Measurements from ENCODE around the gene COL5A3.
A peak's percentile ranks its signal among the peaks of the same experiment; 100 is the strongest.

DNA sequence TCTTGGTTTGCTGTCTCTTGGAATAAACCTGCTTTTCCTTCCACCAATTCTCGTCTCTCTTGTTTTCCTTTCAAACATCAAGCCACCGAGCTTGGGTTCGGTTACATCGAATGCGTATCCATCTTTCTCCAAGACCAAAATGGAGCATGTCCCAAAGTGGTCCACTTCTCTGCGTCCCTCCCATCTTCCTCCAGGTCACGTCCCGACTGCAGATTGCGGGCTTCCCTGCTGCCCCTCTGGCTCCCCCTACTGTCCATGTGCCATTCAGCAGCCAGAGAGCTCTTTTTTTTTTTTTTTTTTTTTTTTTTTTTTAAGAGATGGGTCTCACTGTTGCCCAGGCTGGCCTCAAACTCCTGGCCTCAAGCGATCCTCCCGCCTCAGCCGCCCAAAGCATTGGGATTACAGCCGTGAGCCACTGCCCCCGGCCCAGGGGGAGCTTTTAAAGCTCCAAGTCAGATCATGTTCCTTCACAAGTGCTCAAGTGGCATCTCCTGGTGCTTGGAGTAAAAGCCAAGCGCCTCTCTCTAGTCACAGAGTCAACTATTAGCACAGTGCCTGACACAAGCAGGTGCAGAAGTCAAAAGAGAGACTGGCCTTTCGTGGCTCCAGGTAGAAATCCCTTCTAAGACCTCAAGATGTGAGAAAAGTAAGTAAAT is 10.0 kb downstream of the COL5A3 start:
- TF ChIP-seq, protein P1, sequence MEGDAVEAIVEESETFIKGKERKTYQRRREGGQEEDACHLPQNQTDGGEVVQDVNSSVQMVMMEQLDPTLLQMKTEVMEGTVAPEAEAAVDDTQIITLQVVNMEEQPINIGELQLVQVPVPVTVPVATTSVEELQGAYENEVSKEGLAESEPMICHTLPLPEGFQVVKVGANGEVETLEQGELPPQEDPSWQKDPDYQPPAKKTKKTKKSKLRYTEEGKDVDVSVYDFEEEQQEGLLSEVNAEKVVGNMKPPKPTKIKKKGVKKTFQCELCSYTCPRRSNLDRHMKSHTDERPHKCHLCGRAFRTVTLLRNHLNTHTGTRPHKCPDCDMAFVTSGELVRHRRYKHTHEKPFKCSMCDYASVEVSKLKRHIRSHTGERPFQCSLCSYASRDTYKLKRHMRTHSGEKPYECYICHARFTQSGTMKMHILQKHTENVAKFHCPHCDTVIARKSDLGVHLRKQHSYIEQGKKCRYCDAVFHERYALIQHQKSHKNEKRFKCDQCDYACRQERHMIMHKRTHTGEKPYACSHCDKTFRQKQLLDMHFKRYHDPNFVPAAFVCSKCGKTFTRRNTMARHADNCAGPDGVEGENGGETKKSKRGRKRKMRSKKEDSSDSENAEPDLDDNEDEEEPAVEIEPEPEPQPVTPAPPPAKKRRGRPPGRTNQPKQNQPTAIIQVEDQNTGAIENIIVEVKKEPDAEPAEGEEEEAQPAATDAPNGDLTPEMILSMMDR (conservative IDR thresholded peaks at IDR 0.05; ENCODE audit: low read length), result peak; percentile 85
- no peak for TF ChIP-seq EZH2phosphoT487 (IDR thresholded peaks at IDR 0.05; ENCODE audit: borderline replicate concordance, low read depth, low read length)

Measured in OCI-LY7 (cell line).